ENCODE measurements around the gene ZNF282.

The ZNF282 gene

DNA sequence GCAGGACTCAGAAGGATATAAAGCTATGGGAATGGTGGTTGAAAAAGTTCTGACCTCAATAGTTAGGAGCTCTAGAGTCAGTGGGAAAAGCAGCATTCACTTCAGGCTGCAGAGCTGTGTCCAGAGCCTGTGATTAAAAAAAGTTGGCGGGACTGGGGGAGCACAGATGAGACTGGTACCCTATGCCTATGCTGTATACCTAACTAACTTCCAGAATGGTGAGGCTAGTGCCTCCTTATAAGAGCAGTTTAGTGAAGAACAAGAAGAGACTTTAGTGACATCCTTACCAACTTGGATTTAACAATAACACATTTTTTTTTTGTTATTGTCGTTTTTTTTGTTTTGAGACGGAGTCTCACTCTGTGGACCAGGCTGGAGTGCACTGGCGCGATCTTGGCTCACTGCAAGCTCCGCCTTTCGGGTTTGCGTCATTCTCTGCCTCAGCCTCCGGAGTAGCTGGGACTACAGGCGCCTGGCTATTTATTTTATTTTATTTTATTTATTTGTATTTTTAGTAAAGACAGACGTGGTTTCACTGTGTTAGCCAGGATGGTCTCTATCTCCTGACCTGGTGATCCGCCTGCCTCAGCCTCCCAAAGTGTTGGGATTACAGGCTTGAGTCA lies 6.6 kb upstream of the ZNF282 start:
- peak; percentile 83 for ATAC-seq
- TF ChIP-seq RARB (CRISPR knock-in tag; IDR thresholded peaks at IDR 0.05) (no peak), ISL1 (CRISPR knock-in tag; IDR thresholded peaks at IDR 0.05) (no peak), ZC3H10 (CRISPR knock-in tag; IDR thresholded peaks at IDR 0.05) (no peak), ZNF70 (CRISPR knock-in tag; IDR thresholded peaks at IDR 0.05) (no peak), BACH2 (CRISPR knock-in tag; IDR thresholded peaks at IDR 0.05; ENCODE audit: borderline replicate concordance) (no peak), ZNF565 (CRISPR knock-in tag; conservative IDR thresholded peaks at IDR 0.05; ENCODE audit: low read depth) (no peak), SNAI2 (CRISPR knock-in tag; IDR thresholded peaks at IDR 0.05) (no peak), GLIS3 (CRISPR knock-in tag; IDR thresholded peaks at IDR 0.05) (no peak), ZFP30 (CRISPR knock-in tag; IDR thresholded peaks at IDR 0.05) (no peak), ARNTL (CRISPR knock-in tag; IDR thresholded peaks at IDR 0.05; ENCODE audit: borderline replicate concordance, low read depth) (no peak), PPARA (CRISPR knock-in tag; IDR thresholded peaks at IDR 0.05; ENCODE audit: borderline replicate concordance) (no peak)
- TF ChIP-seq, protein P1, sequence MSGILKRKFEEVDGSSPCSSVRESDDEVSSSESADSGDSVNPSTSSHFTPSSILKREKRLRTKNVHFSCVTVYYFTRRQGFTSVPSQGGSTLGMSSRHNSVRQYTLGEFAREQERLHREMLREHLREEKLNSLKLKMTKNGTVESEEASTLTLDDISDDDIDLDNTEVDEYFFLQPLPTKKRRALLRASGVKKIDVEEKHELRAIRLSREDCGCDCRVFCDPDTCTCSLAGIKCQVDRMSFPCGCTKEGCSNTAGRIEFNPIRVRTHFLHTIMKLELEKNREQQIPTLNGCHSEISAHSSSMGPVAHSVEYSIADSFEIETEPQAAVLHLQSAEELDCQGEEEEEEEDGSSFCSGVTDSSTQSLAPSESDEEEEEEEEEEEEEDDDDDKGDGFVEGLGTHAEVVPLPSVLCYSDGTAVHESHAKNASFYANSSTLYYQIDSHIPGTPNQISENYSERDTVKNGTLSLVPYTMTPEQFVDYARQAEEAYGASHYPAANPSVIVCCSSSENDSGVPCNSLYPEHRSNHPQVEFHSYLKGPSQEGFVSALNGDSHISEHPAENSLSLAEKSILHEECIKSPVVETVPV (CRISPR knock-in tag; IDR thresholded peaks at IDR 0.05), result no peak

DNA sequence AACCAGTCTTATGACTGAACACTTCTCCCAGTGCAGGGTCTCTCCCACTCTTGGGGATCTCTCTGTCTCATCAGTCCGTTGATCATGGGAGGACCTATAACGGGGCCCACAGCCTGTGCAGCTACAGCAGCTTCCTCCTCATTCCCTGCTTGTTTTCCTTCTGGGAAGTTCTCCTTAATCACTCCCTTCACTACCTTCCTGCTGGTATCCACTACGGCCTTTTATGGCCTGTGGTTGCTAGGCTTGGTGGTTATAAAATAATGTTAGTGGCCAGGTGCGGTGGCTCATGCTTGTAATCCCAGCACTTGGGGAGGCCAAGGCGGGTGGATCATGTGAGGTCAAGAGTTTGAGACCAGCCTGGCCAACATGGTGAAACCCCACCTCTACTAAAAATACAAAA lies 3.5 kb upstream of the ZNF282 start:
- TF ChIP-seq ZNF8 (CRISPR knock-in tag; IDR thresholded peaks at IDR 0.05), result no peak
- TF ChIP-seq, protein P2, sequence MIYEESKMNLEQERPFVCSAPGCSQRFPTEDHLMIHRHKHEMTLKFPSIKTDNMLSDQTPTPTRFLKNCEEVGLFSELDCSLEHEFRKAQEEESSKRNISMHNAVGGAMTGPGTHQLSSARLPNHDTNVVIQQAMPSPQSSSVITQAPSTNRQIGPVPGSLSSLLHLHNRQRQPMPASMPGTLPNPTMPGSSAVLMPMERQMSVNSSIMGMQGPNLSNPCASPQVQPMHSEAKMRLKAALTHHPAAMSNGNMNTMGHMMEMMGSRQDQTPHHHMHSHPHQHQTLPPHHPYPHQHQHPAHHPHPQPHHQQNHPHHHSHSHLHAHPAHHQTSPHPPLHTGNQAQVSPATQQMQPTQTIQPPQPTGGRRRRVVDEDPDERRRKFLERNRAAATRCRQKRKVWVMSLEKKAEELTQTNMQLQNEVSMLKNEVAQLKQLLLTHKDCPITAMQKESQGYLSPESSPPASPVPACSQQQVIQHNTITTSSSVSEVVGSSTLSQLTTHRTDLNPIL (CRISPR knock-in tag; IDR thresholded peaks at IDR 0.05; ENCODE audit: low read depth), result no peak
- TF ChIP-seq BACH2 (CRISPR knock-in tag; IDR thresholded peaks at IDR 0.05; ENCODE audit: borderline replicate concordance), result no peak
- no peak for TF ChIP-seq ZNF70 (CRISPR knock-in tag; IDR thresholded peaks at IDR 0.05)
- TF ChIP-seq ZFP3 (CRISPR knock-in tag; IDR thresholded peaks at IDR 0.05), result no peak
- no peak for TF ChIP-seq OSR1 (CRISPR knock-in tag; IDR thresholded peaks at IDR 0.05)
- no peak for TF ChIP-seq ZC3H10 (CRISPR knock-in tag; IDR thresholded peaks at IDR 0.05)
- no peak for TF ChIP-seq CSDC2 (CRISPR knock-in tag; IDR thresholded peaks at IDR 0.05)
- no peak for TF ChIP-seq ARNTL (CRISPR knock-in tag; IDR thresholded peaks at IDR 0.05; ENCODE audit: borderline replicate concordance, low read depth)
- no peak for TF ChIP-seq ESRRG (CRISPR knock-in tag; IDR thresholded peaks at IDR 0.05)
- TF ChIP-seq, protein P3, sequence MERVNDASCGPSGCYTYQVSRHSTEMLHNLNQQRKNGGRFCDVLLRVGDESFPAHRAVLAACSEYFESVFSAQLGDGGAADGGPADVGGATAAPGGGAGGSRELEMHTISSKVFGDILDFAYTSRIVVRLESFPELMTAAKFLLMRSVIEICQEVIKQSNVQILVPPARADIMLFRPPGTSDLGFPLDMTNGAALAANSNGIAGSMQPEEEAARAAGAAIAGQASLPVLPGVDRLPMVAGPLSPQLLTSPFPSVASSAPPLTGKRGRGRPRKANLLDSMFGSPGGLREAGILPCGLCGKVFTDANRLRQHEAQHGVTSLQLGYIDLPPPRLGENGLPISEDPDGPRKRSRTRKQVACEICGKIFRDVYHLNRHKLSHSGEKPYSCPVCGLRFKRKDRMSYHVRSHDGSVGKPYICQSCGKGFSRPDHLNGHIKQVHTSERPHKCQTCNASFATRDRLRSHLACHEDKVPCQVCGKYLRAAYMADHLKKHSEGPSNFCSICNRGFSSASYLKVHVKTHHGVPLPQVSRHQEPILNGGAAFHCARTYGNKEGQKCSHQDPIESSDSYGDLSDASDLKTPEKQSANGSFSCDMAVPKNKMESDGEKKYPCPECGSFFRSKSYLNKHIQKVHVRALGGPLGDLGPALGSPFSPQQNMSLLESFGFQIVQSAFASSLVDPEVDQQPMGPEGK (CRISPR knock-in tag; IDR thresholded peaks at IDR 0.05; ENCODE audit: borderline replicate concordance), result no peak
- TF ChIP-seq GLIS3 (CRISPR knock-in tag; IDR thresholded peaks at IDR 0.05), result no peak
- TF ChIP-seq TOX (CRISPR knock-in tag; IDR thresholded peaks at IDR 0.05; ENCODE audit: borderline replicate concordance), result no peak
- no peak for TF ChIP-seq RARB (CRISPR knock-in tag; IDR thresholded peaks at IDR 0.05)
- no peak for TF ChIP-seq ZFP30 (CRISPR knock-in tag; IDR thresholded peaks at IDR 0.05)
- TF ChIP-seq SNAI2 (CRISPR knock-in tag; IDR thresholded peaks at IDR 0.05), result no peak
- no peak for TF ChIP-seq ISL1 (CRISPR knock-in tag; IDR thresholded peaks at IDR 0.05)
- TF ChIP-seq ZNF565 (CRISPR knock-in tag; conservative IDR thresholded peaks at IDR 0.05; ENCODE audit: low read depth), result no peak
- no peak for TF ChIP-seq TCF4 (CRISPR knock-in tag; IDR thresholded peaks at IDR 0.05; ENCODE audit: borderline replicate concordance)
- ATAC-seq, result no peak

DNA sequence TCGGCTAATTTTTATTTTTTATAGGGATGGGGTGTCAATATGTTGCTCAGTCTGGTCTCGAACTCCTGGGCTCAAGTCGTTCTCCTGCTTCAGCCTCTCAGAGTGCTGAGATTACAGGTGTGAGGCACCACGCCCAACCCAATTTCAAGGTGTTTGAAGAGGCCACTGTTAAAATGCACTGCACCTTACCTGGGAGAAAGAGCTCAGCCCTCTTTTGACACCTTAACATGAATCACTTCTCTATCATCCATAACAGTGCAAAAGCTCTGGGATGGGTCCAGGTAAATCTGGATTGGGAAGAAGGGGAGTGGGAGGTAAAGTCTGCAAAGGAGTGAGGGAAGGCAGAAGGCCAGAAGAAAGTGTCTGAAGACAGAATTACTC lies 557 bp upstream of the ZNF282 start:
- TF ChIP-seq RARB (CRISPR knock-in tag; IDR thresholded peaks at IDR 0.05), result no peak
- TF ChIP-seq ZC3H10 (CRISPR knock-in tag; IDR thresholded peaks at IDR 0.05), result no peak
- TF ChIP-seq, protein P4, sequence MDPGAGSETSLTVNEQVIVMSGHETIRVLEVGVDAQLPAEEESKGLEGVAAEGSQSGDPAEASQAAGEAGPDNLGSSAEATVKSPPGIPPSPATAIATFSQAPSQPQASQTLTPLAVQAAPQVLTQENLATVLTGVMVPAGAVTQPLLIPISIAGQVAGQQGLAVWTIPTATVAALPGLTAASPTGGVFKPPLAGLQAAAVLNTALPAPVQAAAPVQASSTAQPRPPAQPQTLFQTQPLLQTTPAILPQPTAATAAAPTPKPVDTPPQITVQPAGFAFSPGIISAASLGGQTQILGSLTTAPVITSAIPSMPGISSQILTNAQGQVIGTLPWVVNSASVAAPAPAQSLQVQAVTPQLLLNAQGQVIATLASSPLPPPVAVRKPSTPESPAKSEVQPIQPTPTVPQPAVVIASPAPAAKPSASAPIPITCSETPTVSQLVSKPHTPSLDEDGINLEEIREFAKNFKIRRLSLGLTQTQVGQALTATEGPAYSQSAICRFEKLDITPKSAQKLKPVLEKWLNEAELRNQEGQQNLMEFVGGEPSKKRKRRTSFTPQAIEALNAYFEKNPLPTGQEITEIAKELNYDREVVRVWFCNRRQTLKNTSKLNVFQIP (CRISPR knock-in tag; IDR thresholded peaks at IDR 0.05; ENCODE audit: borderline replicate concordance, low read depth), result no peak
- no peak for TF ChIP-seq SNAI2 (CRISPR knock-in tag; IDR thresholded peaks at IDR 0.05)
- TF ChIP-seq ZFP3 (CRISPR knock-in tag; IDR thresholded peaks at IDR 0.05), result no peak
- no peak for TF ChIP-seq ZNF565 (CRISPR knock-in tag; conservative IDR thresholded peaks at IDR 0.05; ENCODE audit: low read depth)
- TF ChIP-seq TCF4 (CRISPR knock-in tag; IDR thresholded peaks at IDR 0.05; ENCODE audit: borderline replicate concordance), result no peak
- no peak for TF ChIP-seq TOX (CRISPR knock-in tag; IDR thresholded peaks at IDR 0.05; ENCODE audit: borderline replicate concordance)
- no peak for TF ChIP-seq ARNTL (CRISPR knock-in tag; IDR thresholded peaks at IDR 0.05; ENCODE audit: borderline replicate concordance, low read depth)
- TF ChIP-seq ZNF70 (CRISPR knock-in tag; IDR thresholded peaks at IDR 0.05), result no peak
- TF ChIP-seq, protein P5, sequence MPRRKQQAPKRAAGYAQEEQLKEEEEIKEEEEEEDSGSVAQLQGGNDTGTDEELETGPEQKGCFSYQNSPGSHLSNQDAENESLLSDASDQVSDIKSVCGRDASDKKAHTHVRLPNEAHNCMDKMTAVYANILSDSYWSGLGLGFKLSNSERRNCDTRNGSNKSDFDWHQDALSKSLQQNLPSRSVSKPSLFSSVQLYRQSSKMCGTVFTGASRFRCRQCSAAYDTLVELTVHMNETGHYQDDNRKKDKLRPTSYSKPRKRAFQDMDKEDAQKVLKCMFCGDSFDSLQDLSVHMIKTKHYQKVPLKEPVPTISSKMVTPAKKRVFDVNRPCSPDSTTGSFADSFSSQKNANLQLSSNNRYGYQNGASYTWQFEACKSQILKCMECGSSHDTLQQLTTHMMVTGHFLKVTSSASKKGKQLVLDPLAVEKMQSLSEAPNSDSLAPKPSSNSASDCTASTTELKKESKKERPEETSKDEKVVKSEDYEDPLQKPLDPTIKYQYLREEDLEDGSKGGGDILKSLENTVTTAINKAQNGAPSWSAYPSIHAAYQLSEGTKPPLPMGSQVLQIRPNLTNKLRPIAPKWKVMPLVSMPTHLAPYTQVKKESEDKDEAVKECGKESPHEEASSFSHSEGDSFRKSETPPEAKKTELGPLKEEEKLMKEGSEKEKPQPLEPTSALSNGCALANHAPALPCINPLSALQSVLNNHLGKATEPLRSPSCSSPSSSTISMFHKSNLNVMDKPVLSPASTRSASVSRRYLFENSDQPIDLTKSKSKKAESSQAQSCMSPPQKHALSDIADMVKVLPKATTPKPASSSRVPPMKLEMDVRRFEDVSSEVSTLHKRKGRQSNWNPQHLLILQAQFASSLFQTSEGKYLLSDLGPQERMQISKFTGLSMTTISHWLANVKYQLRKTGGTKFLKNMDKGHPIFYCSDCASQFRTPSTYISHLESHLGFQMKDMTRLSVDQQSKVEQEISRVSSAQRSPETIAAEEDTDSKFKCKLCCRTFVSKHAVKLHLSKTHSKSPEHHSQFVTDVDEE (CRISPR knock-in tag; IDR thresholded peaks at IDR 0.05), result no peak
- TF ChIP-seq, protein P3 (CRISPR knock-in tag; IDR thresholded peaks at IDR 0.05; ENCODE audit: borderline replicate concordance), result no peak
- no peak for TF ChIP-seq ZNF8 (CRISPR knock-in tag; IDR thresholded peaks at IDR 0.05)
- no peak for TF ChIP-seq OSR1 (CRISPR knock-in tag; IDR thresholded peaks at IDR 0.05)
- TF ChIP-seq ZFP30 (CRISPR knock-in tag; IDR thresholded peaks at IDR 0.05), result no peak
- no peak for TF ChIP-seq BACH2 (CRISPR knock-in tag; IDR thresholded peaks at IDR 0.05; ENCODE audit: borderline replicate concordance)
- TF ChIP-seq PPARA (CRISPR knock-in tag; IDR thresholded peaks at IDR 0.05; ENCODE audit: borderline replicate concordance), result no peak
- TF ChIP-seq ISL1 (CRISPR knock-in tag; IDR thresholded peaks at IDR 0.05), result no peak
- ATAC-seq, result peak; percentile 1

All from SK-N-SH treated with all-trans-retinoic acid at 6 μM for 48 hours (cell line).